ENCODE data around the gene DRGX.

DRGX gene

DNA sequence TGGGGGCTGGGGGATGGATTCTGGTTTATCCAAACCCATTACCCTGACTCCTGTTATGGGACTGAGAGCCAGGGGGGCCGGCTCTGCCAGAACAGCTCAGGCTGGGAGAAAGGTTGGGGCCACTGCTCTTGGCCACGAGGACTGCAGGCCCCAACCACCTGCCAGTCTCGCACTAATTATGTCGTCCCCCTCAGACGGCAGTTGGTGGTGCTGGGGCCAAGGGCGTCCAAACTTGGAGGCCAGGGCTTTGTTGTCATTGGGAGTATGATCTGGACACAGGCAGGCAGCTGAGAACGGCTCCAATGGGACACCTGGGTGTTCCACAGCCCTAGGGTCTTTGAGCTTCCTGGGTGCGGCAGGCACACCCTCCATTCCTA, 34.7 kb downstream of the DRGX start:
- no peak overlapping the region for H3K27ac ChIP-seq
- no peak for TF ChIP-seq ZFX (IDR thresholded peaks at IDR 0.05; ENCODE audit: borderline replicate concordance)
- TF ChIP-seq, protein P1, sequence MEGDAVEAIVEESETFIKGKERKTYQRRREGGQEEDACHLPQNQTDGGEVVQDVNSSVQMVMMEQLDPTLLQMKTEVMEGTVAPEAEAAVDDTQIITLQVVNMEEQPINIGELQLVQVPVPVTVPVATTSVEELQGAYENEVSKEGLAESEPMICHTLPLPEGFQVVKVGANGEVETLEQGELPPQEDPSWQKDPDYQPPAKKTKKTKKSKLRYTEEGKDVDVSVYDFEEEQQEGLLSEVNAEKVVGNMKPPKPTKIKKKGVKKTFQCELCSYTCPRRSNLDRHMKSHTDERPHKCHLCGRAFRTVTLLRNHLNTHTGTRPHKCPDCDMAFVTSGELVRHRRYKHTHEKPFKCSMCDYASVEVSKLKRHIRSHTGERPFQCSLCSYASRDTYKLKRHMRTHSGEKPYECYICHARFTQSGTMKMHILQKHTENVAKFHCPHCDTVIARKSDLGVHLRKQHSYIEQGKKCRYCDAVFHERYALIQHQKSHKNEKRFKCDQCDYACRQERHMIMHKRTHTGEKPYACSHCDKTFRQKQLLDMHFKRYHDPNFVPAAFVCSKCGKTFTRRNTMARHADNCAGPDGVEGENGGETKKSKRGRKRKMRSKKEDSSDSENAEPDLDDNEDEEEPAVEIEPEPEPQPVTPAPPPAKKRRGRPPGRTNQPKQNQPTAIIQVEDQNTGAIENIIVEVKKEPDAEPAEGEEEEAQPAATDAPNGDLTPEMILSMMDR (IDR thresholded peaks at IDR 0.05) = no peak

DNA sequence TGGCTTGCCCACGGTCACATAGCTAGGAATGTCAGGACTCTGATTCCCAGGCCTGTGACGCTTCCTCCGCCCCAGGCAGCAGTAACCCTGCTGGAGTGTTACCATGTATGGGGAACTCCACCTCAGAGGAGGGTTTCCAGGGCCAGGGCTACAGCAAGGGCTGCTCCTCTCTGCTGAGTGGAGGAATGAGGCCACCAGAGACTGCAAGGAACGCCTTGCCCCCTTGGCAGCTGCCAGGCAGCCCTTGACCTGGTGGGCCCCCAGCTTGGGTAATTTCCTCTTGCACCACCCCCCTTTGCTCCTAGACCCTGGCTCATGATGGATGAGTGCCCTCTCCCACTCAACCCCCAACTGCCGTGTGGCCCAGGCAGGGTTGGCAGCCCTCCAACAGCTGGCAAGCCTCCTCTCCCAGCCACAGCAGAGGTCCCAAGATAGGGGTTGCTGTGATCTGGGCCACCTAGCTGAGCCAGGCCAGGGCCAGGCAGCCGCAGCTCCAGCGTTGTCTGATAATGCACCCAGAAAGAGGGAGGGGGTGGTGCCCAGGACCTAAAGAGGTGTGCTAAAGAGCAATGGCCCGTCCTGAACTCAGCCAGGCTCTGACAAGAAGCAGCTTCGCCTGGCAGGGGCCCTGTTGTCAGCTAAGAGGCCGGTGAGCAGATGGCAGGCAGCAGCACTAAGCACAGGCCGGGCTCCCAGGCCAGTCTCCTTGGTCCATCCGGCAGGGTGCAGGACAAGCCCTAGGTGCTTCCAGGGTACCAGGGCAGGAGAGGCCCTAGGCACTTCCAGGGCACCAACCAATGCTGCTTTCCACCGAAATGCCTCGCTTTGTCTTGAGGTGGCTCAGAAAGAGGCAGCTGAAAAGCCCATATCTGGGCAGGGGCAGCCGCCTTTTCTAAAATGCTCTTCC, 35.4 kb downstream of the DRGX start:
- no peak overlapping the region for H3K27ac ChIP-seq
- no peak for TF ChIP-seq ZFX (IDR thresholded peaks at IDR 0.05; ENCODE audit: borderline replicate concordance)
- TF ChIP-seq, protein P1 (IDR thresholded peaks at IDR 0.05) = no peak

DNA sequence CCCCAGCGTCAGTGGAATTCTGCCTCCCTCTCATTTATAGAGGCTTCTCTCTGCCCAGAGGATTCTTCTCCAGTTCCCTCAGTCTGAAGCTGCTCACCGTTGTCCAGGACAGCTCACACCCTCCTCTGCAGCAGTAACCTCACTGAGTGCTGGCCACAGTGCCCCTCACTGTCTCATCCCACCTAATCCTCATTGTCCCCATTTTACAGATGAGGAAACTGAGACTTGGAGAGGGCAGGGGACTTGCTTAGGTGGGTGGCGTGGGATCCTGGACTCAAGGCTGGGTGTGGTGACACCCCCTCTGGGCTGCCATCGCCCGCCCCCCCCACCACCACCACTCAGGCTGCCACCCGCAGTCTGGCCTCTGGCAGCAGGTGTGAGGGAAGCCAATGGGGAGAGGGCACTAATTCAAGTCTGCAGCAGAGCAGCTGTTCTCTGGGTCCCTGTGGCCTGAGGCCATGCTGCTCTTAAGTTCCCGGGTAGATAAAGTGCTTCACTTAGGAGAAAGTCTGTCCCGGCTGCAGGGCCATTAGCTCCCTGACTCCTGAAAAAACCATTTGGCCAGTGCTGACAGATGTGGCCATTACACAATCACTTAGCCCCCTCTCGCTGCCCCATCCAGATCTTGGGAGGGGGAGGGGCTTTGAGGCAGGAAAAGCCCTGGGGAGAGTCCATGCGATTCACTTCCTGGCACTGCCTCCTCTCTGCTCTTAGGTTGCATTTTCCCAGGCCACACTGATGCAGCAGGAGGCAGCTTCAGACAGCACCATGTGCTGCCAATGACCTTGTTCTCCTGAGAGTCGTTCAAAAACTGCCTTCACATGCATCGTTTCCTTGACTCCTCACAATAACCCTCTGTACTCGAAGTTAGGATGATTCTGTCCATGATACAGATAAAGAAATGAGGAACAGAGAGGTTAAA, 36.3 kb downstream of the DRGX start:
- H3K27ac ChIP-seq = no peak overlapping the region
- no peak for TF ChIP-seq ZFX (IDR thresholded peaks at IDR 0.05; ENCODE audit: borderline replicate concordance)

DNA sequence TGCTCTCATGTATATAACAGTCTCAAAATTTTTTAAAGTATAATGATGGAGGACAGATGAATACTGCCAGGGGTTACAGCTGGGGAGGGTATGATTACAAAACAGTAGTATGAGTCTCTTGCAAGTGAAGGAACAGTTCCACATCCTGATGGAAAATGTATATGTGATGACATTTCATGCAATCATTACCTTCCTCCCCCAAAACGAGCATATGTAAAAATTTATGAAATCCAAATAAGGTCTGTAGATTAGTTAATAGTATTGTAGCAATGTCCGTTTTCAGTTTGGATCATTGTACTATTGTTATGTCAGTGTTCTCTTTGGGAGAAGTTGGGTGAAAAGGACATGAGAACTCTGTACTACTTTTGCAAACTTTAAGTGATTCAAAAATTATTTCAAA, 38.0 kb downstream of the DRGX start:
- TF ChIP-seq, protein P1 (IDR thresholded peaks at IDR 0.05) = no peak
- TF ChIP-seq ZFX (IDR thresholded peaks at IDR 0.05; ENCODE audit: borderline replicate concordance) = no peak
- no peak overlapping the region for H3K27ac ChIP-seq

DNA sequence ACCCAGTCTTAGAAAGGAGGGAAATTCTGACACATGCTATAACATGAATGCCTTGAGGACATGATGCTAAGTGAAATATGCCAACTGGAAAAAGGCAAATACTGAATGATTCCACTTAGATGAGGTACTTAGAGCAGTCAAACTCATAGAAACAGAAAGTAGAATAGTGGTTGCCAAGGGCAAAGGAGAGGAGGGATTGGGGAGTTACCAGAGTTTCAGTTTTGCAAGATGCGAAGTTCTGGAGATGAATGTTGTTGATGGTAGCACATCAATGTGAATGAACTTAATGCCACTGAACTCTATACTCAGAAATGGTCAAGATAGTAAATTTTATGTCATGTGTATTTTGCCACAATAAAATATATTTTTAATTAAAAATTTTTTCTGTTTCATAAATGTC, 38.9 kb downstream of the DRGX start:
- no peak for TF ChIP-seq ZFX (IDR thresholded peaks at IDR 0.05; ENCODE audit: borderline replicate concordance)
- TF ChIP-seq, protein P1 (IDR thresholded peaks at IDR 0.05) = no peak
- H3K27ac ChIP-seq = no peak overlapping the region

DNA sequence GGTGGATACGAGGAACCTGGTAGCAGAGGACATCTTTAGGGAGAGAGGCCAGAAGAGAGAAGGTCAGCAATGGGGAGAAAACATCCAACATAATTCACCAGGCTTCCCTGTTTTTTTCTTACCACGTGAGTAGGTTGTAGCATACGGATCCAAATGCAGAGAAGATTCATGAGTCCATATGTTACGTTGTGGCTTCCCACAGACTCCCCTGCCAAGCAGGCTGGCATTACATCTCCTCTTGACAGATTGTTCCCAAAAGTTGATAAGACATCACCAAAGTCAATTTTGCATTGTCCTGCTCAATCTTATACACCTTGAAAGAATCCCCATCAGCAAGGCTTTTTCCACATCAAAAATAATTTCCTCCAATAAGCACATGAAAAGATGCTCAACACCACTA, 39.7 kb downstream of the DRGX start:
- no peak overlapping the region for H3K27ac ChIP-seq
- TF ChIP-seq ZFX (IDR thresholded peaks at IDR 0.05; ENCODE audit: borderline replicate concordance) = no peak
- TF ChIP-seq, protein P1 (IDR thresholded peaks at IDR 0.05) = no peak

DNA sequence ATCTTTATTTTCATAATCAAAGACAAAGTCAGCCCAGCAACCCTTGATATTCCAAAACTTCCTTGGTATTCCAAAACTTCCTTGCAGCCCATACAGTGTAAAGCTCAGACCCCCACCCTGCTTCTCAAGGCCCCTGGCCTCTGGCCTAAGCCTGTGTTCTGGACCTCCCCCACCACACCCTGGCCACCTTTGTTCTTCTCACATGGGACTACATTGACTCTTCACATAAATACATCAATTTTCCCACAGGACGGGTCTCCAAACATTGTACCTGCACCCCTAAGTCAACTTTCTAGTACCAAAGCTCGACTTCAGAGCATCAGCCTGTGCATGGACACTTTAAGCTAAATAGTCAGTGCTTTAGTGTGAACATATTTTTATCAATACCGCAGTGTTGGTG, 40.7 kb downstream of the DRGX start:
- no peak for TF ChIP-seq ZFX (IDR thresholded peaks at IDR 0.05; ENCODE audit: borderline replicate concordance)
- TF ChIP-seq, protein P1 (IDR thresholded peaks at IDR 0.05) = no peak
- no peak overlapping the region for H3K27ac ChIP-seq
